HG02852 (cell line): ENCODE results near the gene GALNT18.

ENCODE experiments used
- ATAC-seq: cut with Tn5 transposase; IDR thresholded peaks from one replicate; pipeline ENCODE4 v1.9.1; 2021; ENCODE audit warnings: mild to moderate bottlenecking, moderate library complexity; ENCODE audit not compliant: unreplicated experiment

The GALNT18 gene

GRCh38 chr11:11624926-11625325 is 3.1 kb upstream of the GALNT18 start:
- no peak for ATAC-seq

GRCh38 chr11:11624204-11624603 is 2.4 kb upstream of the GALNT18 start:
- no peak for ATAC-seq

GRCh38 chr11:11622772-11623171 is 967 bp upstream of the GALNT18 start:
- ATAC-seq, result no peak

GRCh38 chr11:11622340-11622706 is 518 bp upstream of the GALNT18 start:
- no peak for ATAC-seq

GRCh38 chr11:11620921-11621572 is 758 bp downstream of the GALNT18 start:
- peak; percentile 20 for ATAC-seq

GRCh38 chr11:11620173-11620920 is 1.5 kb downstream of the GALNT18 start:
- ATAC-seq, result no peak

- no peak for ATAC-seq
Measured at GRCh38 chr11:11618973-11619435, 2.8 kb downstream of the GALNT18 start.

GRCh38 chr11:11615086-11615485 is 6.7 kb downstream of the GALNT18 start:
- ATAC-seq, result no peak

- no peak for ATAC-seq
Measured at GRCh38 chr11:11612439-11612838, 9.4 kb downstream of the GALNT18 start.

- ATAC-seq, result no peak
Measured at GRCh38 chr11:11611381-11611780, 10.4 kb downstream of the GALNT18 start.

- no peak for ATAC-seq
Measured at GRCh38 chr11:11608783-11609232, 13.0 kb downstream of the GALNT18 start.

- ATAC-seq, result no peak
Measured at GRCh38 chr11:11607772-11608171, 14.0 kb downstream of the GALNT18 start.

GRCh38 chr11:11605821-11606450 is 15.9 kb downstream of the GALNT18 start:
- no peak for ATAC-seq

GRCh38 chr11:11605181-11605580 is 16.6 kb downstream of the GALNT18 start:
- ATAC-seq, result no peak

- no peak for ATAC-seq
Measured at GRCh38 chr11:11604370-11604990, 17.3 kb downstream of the GALNT18 start.

- ATAC-seq, result no peak
Measured at GRCh38 chr11:11602011-11602410, 19.8 kb downstream of the GALNT18 start.

- no peak for ATAC-seq
Measured at GRCh38 chr11:11600288-11600687, 21.5 kb downstream of the GALNT18 start.

- ATAC-seq, result no peak
Measured at GRCh38 chr11:11598243-11598642, 23.6 kb downstream of the GALNT18 start.

- ATAC-seq, result no peak
Measured at GRCh38 chr11:11594162-11594561, 27.6 kb downstream of the GALNT18 start.

- ATAC-seq, result no peak
Measured at GRCh38 chr11:11592146-11592684, 29.6 kb downstream of the GALNT18 start.

- no peak for ATAC-seq
Measured at GRCh38 chr11:11589437-11589836, 32.4 kb downstream of the GALNT18 start.
